Measurements from ENCODE around the gene FRMPD3.
"Not testable (repeated sequence)": the region's sequence is repeated elsewhere in the genome, so short reads cannot be mapped to it uniquely, and the experiment has no call there.

The FRMPD3 gene

DNA sequence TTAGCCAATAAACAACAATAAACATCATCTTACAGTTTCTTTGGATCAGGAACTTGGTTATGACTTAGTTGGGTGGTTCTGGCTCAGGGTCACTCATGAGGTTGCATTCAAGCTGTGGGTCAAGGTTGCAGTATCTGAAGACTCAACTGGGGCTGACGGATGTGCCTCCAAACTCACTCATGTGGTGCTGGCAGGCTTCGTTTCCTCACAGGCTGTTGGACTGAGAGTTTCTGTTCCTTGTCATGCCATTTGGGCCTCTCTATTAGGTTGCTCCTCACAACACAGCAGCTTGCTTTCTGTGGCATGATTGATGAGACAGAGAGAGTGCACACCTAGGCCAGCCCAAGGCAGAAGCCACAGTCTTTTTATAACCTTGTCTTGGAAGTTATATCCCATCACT is 20.7 kb downstream of the FRMPD3 start:
- Histone ChIP-seq H3K4me3 (ENCODE audit: low read length, poor library complexity, severe bottlenecking) (no peak overlapping the region), H3K9me2 (replicated peaks; ENCODE audit: low read depth, low read length) (no peaks in the 10 kb centered on the region), H3K9me3 (ENCODE audit: insufficient read depth, low read depth, low read length) (no peaks in the 10 kb centered on the region), H3K79me2 (ENCODE audit: insufficient read depth, low read length) (no peaks in the 10 kb centered on the region), H4K20me1 (ENCODE audit: insufficient read depth, low read length, poor library complexity, severe bottlenecking) (no peaks in the 10 kb centered on the region), H3K9ac (ENCODE audit: low read depth, low read length, poor library complexity, severe bottlenecking) (no peak overlapping the region), H3K27me3 (ENCODE audit: insufficient read depth, low read length, poor library complexity, severe bottlenecking) (no peaks in the 10 kb centered on the region), H2AFZ (ENCODE audit: low read length) (no peak overlapping the region), H3K4me1 (ENCODE audit: insufficient read depth, low read length, poor library complexity, severe bottlenecking) (no peaks in the 10 kb centered on the region), H3F3A (ENCODE audit: low read depth) (no peaks in the 10 kb centered on the region), H3K36me3 (ENCODE audit: insufficient read depth, low read length) (no peaks in the 10 kb centered on the region), H3K4me2 (ENCODE audit: low read depth, low read length, poor library complexity, severe bottlenecking) (no peak overlapping the region)
- TF ChIP-seq EZH2phosphoT487 (IDR thresholded peaks at IDR 0.05; ENCODE audit: borderline replicate concordance), result no peak
- TF ChIP-seq, protein P1, sequence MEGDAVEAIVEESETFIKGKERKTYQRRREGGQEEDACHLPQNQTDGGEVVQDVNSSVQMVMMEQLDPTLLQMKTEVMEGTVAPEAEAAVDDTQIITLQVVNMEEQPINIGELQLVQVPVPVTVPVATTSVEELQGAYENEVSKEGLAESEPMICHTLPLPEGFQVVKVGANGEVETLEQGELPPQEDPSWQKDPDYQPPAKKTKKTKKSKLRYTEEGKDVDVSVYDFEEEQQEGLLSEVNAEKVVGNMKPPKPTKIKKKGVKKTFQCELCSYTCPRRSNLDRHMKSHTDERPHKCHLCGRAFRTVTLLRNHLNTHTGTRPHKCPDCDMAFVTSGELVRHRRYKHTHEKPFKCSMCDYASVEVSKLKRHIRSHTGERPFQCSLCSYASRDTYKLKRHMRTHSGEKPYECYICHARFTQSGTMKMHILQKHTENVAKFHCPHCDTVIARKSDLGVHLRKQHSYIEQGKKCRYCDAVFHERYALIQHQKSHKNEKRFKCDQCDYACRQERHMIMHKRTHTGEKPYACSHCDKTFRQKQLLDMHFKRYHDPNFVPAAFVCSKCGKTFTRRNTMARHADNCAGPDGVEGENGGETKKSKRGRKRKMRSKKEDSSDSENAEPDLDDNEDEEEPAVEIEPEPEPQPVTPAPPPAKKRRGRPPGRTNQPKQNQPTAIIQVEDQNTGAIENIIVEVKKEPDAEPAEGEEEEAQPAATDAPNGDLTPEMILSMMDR (conservative IDR thresholded peaks at IDR 0.05; ENCODE audit: low read length), result no peak

DNA sequence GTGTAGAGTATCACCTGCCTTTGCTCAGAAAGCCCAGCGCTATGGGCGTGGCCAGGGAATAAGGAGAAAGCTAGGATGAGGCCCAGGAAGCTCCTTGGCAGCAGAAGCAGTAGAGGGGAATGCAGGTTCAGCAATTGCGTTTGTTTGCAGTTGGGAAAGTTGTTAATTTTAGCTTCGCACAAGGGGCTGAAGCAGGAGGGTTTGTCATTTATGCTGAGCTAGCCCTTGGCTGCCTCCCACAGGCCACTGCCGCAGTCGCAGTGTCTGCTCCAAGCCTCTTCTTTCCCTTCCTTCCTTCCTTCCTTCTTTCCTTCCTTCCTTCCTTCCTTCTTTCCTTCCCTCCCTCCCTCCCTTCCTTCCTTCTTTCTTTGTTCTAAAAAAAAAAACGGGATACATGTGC is 21.5 kb downstream of the FRMPD3 start:
- Histone ChIP-seq H3K9ac (ENCODE audit: low read depth, low read length, poor library complexity, severe bottlenecking) (no peak overlapping the region), H3K4me2 (ENCODE audit: low read depth, low read length, poor library complexity, severe bottlenecking) (no peak overlapping the region), H3K4me3 (ENCODE audit: low read length, poor library complexity, severe bottlenecking) (no peak overlapping the region), H3K9me3 (ENCODE audit: insufficient read depth, low read depth, low read length) (no peaks in the 10 kb centered on the region), H2AFZ (ENCODE audit: low read length) (no peak overlapping the region), H3K27me3 (ENCODE audit: insufficient read depth, low read length, poor library complexity, severe bottlenecking) (no peaks in the 10 kb centered on the region), H4K20me1 (ENCODE audit: insufficient read depth, low read length, poor library complexity, severe bottlenecking) (no peaks in the 10 kb centered on the region), H3K9me2 (replicated peaks; ENCODE audit: low read depth, low read length) (no peaks in the 10 kb centered on the region), H3F3A (ENCODE audit: low read depth) (no peaks in the 10 kb centered on the region), H3K79me2 (ENCODE audit: insufficient read depth, low read length) (no peaks in the 10 kb centered on the region), H3K4me1 (ENCODE audit: insufficient read depth, low read length, poor library complexity, severe bottlenecking) (no peaks in the 10 kb centered on the region), H3K36me3 (ENCODE audit: insufficient read depth, low read length) (no peaks in the 10 kb centered on the region)
- no peak for TF ChIP-seq EZH2phosphoT487 (IDR thresholded peaks at IDR 0.05; ENCODE audit: borderline replicate concordance)
- TF ChIP-seq, protein P1 (conservative IDR thresholded peaks at IDR 0.05; ENCODE audit: low read length), result no peak

DNA sequence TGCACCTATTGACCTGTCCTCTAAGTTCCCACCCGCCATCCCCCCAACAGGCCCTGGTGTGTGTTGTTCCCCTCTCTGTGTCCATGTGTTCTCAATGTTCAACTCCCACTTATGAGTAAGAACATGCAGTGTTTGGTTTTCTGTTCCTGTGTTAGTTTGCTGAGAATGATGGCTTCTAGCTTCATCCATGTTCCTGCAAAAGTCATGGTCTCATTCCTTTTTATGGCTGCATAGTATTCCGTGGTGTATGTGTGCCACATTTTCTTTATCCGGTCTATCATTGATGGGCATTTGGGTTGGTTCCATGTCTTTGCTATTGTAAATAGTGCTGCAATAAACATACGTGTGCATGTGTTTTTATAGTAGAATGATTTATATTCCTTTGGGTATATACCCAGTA is 22.0 kb downstream of the FRMPD3 start:
- H3K9me3 ChIP-seq (ENCODE audit: insufficient read depth, low read depth, low read length); H3K79me2 ChIP-seq (ENCODE audit: insufficient read depth, low read length): not testable (repeated sequence)

DNA sequence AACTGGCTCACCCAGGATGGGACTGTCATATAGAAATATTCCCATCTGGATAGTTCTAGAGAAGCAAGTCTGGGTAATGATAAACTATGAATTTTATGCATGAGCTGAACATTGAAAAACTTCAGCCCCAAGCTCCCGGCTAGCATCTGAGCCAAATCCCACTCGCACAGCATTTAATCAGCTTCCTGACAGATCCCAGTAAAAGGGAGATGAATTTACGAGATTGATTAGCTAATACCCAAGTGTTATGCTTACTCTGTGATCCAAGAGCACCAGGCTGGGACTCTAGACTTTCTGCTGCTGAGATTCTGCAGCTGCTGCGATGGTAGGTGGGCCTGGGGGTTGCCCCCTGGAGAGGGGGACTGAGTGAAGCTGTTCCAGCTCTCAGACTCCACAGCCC is 28.0 kb downstream of the FRMPD3 start:
- no peaks in the 10 kb centered on the region for H3K27me3 ChIP-seq (ENCODE audit: insufficient read depth, low read length, poor library complexity, severe bottlenecking)
- no peaks in the 10 kb centered on the region for H3K9me2 ChIP-seq (replicated peaks; ENCODE audit: low read depth, low read length)
- H3K9ac ChIP-seq (ENCODE audit: low read depth, low read length, poor library complexity, severe bottlenecking), result no peak overlapping the region
- H4K20me1 ChIP-seq (ENCODE audit: insufficient read depth, low read length, poor library complexity, severe bottlenecking), result no peaks in the 10 kb centered on the region
- H3K4me3 ChIP-seq (ENCODE audit: low read length, poor library complexity, severe bottlenecking), result no peak overlapping the region
- no peak overlapping the region for H3K4me2 ChIP-seq (ENCODE audit: low read depth, low read length, poor library complexity, severe bottlenecking)
- no peaks in the 10 kb centered on the region for H3K4me1 ChIP-seq (ENCODE audit: insufficient read depth, low read length, poor library complexity, severe bottlenecking)
- TF ChIP-seq EZH2phosphoT487 (IDR thresholded peaks at IDR 0.05; ENCODE audit: borderline replicate concordance), result no peak
- TF ChIP-seq, protein P1 (conservative IDR thresholded peaks at IDR 0.05; ENCODE audit: low read length), result no peak
- H3F3A ChIP-seq (ENCODE audit: low read depth), result no peaks in the 10 kb centered on the region
- no peak overlapping the region for H2AFZ ChIP-seq (ENCODE audit: low read length)
- no peaks in the 10 kb centered on the region for H3K36me3 ChIP-seq (ENCODE audit: insufficient read depth, low read length)
- no peaks in the 10 kb centered on the region for H3K9me3 ChIP-seq (ENCODE audit: insufficient read depth, low read depth, low read length)
- no peaks in the 10 kb centered on the region for H3K79me2 ChIP-seq (ENCODE audit: insufficient read depth, low read length)

More for the DNA sequence above, 22.0 kb downstream of the FRMPD3 start:
- H3K4me2 ChIP-seq (ENCODE audit: low read depth, low read length, poor library complexity, severe bottlenecking); H3F3A ChIP-seq (ENCODE audit: low read depth); H3K4me1 ChIP-seq (ENCODE audit: insufficient read depth, low read length, poor library complexity, severe bottlenecking); H3K27me3 ChIP-seq (ENCODE audit: insufficient read depth, low read length, poor library complexity, severe bottlenecking); H3K4me3 ChIP-seq (ENCODE audit: low read length, poor library complexity, severe bottlenecking); H2AFZ ChIP-seq (ENCODE audit: low read length); H3K36me3 ChIP-seq (ENCODE audit: insufficient read depth, low read length); H3K9ac ChIP-seq (ENCODE audit: low read depth, low read length, poor library complexity, severe bottlenecking); H3K9me2 ChIP-seq (replicated peaks; ENCODE audit: low read depth, low read length); H4K20me1 ChIP-seq (ENCODE audit: insufficient read depth, low read length, poor library complexity, severe bottlenecking): not testable (repeated sequence)

All from Loucy (cell line).